ELR (cell line): ENCODE data around the gene ZNF423.

Experiments used
- DNase-seq: peaks from one replicate; pipeline ENCODE4 v3.0.0-alpha.2; 2015; ENCODE audit warnings: low read depth

The ZNF423 gene

DNA sequence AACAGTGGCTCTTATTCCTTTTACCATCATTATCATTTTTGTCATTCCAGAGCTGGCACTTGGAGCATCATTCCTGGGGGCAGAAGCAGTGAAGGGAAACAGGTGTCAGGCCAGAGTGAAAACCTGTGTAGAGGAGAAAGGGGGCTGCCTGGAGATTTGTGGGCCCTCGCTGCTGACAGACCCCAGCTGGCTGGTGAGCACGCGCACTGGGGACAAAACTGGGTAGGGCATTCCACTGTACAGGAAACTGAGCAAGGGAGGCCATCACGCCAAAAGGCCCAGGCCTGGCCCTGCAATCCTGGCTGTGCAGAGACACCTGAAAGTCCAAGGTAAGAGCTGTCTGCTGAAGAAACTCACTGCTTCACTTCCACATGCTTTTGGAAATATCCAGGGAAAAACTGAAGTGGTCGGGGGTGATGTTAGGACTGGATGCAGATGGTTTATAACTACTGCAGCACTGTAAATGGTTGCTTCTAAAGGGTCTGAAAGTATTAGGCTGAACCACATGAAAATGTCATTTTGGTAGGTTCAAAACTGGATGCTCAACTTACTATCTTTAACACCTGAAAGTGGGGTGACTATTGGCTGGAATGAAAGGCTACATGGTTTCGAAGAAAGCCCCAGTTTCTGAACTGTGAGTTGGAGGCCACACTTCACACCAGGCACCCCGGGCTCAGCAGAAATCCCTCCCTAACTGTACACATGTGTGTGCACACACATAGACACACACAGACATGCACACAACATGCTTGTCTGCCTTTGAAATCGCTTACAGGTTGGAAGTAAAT lies 257.3 kb downstream of the ZNF423 start:
- no peak for DNase-seq

DNA sequence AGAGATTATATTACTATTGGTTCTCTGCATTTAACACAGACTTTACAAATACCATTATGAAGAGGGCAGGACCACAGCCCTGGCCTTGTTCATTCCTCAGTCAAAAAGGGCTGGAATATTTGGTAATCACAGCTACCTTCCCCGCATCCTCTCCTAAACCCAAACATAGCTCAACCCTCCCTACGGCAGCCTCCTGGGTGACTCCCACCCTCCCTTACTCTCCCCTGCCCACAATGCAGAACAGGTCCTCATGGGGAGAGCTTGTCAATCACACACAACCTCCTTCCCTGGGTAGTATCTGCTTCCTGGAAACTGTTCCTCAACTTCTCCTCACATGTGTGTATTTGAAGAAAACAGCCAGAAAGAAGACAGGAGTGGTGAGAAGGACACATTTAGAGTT lies 258.1 kb downstream of the ZNF423 start:
- DNase-seq: no peak

DNA sequence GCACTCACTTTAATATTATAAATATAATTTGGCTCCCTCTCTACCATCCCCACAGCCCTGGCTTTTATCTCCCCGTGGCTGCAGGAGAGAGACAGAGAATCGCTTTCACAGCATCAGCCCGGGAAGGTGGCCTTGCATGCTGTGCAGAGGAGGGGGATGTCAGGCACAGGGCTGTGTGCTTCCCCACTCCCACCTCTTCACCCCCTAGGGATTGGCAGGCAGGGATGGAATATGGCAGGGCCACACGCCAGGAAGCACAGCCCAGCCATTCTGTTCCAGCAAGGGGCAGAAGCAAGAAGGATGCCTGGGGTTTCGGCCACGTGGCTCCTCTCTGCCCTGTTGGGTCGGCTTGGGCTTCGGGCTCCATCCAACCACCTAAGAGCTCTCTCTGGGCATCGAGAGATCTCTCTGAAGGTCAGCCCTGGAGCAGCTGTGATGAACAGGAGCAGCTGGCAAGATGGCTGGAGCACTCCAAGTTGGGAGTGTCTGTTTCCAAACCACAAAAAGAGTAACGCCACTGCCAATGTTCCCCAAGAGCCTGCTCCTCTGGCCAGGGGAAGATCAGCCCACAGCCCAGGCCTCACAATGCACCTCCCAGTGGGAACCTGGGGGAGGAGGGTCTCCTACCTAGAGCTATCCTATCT lies 259.1 kb downstream of the ZNF423 start:
- no peak for DNase-seq

DNA sequence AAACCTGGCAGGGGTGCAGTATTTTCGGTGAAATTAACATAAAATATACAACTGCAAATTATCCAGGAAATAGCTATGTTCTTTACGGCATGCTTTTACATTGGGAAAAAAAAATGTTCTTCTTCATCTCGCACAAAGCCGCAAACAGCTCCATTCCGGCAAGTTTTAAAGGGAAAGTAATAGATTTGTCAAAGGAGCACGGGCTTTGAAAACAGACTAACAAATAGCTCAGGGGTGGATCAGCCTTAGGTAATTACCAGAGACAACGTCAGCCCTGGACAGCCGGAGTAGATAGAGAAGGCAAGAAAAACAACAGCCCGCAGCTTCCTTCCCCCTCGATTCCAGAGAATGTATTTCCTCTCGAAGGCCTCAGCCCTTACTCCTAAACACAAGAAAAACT lies 259.8 kb downstream of the ZNF423 start:
- DNase-seq: no peak

DNA sequence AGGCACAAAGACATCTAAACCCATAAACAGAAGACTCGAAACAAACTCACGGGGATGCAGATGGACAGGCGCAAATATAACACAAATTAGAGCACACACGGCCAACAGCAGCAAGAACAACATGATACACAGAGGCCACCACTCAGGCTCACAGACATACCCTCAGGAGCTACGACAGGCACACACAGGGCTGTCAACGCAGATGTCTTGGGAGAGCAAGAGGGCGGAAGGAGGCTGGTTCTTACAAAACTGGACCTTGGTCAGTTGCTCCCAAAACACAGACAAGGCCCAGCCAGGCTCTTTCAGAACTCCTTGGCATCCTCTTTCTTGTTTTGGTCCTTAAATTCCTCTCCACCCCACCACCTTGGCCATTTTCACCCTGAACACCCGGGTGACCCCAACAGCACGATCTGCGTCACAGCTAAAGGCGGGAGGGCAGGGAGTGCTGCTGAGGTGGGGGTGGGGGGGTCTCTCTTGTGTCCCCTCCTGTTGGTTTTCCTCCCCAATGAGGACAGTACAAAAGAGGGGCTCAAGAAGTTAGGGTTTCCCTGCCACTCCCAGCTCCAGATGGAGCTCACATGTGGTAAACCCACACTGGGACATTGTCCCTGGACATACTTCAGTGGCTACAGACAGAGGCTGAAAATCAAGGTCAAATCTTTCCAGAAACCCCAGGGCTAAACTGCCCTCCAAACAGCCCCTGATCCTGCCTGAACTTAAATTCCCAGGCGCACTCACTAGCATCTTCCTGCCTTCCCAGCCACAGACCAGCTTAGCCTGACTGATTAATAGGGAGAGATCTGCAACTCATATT lies 261.0 kb downstream of the ZNF423 start:
- DNase-seq: no peak

DNA sequence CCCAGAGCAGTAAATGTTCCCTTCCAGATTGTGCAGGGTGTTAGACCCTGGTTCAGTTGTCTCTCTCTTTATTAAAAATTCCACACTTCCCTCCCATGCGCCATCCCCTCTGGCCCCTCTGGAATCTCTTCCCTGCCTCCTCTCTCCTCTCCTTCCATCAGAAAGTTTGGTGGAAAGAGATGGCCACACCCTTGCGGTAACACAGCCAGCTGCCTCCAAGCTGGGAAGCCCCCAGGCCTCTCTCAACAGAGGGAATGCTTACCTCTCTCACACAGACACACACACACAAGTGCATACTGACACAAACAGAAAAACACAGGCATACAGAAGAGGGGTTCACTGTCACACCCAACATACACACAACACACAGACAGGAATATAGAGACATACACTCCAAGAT lies 261.8 kb downstream of the ZNF423 start:
- no peak for DNase-seq

DNA sequence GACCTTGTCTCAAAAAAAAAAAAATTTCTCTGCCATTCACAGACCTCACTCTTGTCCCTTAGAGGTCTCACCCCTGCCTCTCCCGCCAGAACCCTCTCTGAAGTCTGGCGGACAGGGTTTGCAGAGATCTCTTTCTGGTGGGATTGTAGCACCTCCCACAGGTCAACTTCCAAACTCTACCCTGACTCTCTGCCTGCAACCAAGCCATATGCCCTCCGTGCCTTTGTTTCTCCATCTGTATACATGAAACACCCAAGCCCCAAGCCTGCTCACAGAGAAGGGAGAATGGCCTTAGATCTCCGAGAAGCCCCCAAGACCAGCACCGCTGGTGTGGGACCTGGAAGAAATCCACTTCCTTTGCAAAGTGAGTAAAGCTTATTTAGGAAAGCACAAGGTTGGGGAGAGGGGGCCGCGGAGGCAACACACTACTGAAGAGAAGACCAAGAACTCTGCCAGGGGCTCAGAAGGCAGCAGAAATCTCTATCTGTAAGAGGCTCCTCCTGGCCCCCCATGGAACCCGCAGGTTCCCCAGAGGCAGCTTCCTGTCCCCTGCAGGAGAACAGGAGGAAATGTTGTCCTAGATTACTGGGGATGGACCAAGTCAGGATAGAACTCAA lies 262.4 kb downstream of the ZNF423 start:
- no peak for DNase-seq

DNA sequence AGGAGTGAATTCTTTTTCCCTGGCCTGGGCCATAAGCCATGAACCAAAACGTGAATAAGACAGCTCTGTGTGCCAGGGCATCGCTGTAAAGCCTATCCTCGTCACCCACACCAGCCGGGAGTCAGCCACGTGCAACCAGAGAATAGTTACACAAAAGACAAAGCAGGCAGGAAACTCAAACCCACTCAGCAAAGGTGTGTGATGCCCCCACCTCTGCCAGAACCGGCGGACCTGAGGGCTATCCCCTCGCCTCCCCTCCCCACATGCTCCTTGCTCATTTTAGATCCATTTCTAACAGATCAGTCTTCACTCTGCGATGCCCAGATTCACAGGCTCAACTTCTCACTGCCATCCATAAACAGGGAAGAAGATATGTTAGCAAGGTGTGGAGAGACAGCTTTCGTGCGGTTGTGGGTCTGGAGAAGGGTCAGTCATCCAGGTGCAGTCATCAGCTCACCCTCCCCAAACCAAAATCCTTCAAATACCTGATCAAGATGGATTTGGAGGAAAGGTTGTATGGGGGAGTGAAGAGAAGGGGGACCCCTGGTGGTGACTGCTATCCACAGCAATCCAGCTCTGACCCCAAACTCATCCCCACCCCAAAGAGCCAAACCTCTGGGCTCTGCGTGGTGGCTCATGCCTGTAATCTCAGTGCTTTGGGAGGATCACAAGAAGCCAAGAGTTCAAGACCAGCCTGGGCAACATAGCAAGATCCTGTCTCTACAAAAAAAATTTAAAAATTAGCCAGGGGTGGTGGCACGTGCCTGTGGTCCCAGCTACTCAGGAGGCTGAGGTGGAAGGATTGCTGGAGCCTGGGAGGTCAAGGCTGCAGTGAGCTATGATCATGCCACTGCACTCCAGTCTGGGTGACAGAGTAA lies 263.1 kb downstream of the ZNF423 start:
- DNase-seq: peak; percentile 5

DNA sequence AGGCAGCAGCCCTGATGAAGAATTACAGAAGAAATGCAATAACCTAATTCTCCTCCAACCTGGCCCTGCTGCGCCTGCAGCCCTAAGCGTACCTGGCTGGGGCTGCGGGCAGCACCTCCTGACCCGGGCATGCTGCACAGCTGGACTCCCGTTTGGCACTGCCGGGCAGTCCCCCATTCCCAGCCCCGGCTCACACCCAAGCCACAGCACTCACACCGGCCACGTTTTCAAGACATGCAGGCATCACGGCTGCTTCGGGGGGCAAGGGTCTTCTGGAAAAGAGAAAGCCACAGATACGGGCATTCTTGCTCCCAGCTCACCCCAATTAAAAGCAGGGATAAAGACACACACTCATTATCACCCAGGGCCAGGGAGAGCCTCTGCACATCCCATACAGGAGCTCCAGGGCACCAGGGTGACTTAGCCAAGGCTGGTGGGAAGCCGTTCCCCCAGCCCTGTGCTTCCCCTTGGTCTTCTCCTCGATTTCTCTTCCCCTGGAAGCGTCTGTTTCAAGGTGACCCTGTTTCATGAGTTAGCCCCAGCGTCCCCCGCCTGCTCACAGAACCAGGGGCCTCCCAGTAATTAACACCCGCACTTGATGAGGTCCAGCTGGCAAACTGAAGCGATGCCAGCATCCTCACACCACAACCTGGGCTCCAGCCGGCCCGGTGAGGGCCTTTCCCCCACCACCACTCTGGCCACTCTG lies 265.6 kb downstream of the ZNF423 start:
- DNase-seq: no peak

DNA sequence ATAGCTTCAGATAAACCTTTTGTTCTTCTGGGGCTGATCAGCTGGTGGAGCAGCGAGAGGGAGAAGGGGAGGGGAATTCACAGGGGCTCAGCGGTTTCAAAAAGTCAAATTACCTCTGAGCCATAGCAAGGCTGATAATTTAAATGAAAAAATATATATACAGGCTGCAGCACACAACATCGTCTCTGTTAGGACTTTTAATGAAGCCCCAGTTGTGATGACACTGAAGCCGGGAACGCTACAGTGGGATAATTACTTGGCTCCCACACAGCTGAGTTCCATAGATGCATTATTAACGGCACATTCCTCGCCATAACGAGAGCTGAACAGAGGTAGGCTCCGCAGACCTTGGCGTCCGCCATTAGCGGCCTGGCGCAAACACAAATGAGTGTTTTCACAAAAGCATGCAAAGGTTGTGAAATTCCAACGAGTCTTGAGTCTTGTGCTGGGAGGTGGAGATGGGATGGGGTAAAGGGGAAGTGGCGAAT lies 266.3 kb downstream of the ZNF423 start:
- DNase-seq: no peak

DNA sequence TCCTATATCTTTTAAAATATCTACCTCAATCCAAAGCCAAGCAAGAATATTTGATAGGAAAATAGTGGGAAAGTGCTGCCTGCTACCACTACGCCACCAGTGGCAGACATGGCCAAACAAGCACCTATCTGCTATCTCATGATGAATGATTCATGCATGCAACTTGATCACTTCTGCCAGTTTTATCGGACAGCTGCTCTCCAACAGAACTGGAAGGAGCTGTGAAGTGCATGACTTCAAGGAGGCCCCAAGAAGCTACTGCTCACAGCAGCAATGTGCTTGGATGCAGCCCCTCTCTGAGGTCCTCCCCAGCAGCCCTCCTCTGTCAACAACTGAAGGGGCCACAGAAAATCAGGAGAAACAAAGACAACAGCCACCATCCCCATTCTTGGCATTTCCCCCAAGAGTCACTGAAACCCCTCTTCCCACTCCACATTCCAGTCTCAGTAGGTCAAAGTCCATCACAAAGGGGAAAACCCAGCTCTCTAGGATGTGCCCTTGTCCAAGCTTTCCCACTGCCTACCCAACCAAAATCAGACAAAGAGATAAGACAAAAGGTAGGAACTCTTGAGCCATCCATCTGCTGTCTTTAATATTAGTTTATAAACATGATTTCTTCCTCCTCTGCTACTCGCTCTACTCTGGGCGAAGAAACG lies 267.1 kb downstream of the ZNF423 start:
- DNase-seq: no peak

DNA sequence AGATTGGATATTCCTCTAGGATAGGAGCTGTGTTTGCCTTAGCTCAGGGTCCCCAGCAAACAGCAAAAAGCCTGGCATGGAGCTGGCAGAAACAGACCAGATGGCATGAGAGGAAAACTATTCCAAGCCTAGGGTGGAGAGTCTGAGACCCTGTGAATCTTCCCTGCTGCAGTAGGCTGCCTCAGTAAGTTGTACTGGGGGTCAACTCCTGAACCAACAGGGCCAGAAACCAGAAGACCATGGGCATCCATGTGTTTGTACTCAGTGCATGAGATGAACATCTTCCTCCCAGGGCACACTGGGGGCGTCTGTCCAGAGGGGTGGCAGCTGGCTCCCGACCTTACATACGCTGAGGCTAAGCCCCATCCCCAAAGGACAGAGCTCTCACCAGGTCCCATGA lies 267.9 kb downstream of the ZNF423 start:
- DNase-seq: no peak

DNA sequence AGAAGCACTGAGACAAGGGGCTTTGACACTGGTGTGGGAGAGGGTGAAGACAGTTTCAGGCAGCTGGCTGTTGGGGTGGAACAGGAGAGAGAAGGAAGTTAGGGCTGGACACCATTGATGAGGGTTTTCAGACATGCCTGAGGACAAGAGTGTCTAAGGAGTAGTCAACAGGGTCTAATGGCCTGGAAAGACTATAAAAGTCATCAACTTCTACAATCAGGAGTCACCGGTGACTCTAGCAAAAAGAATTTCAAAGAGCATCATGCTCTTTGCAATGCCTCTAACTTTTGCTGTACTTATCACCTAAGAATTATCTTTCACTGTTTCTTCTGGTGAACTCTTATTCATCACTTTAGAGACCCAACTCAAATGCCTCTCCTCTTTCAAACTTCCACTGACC lies 268.4 kb downstream of the ZNF423 start:
- DNase-seq: no peak

DNA sequence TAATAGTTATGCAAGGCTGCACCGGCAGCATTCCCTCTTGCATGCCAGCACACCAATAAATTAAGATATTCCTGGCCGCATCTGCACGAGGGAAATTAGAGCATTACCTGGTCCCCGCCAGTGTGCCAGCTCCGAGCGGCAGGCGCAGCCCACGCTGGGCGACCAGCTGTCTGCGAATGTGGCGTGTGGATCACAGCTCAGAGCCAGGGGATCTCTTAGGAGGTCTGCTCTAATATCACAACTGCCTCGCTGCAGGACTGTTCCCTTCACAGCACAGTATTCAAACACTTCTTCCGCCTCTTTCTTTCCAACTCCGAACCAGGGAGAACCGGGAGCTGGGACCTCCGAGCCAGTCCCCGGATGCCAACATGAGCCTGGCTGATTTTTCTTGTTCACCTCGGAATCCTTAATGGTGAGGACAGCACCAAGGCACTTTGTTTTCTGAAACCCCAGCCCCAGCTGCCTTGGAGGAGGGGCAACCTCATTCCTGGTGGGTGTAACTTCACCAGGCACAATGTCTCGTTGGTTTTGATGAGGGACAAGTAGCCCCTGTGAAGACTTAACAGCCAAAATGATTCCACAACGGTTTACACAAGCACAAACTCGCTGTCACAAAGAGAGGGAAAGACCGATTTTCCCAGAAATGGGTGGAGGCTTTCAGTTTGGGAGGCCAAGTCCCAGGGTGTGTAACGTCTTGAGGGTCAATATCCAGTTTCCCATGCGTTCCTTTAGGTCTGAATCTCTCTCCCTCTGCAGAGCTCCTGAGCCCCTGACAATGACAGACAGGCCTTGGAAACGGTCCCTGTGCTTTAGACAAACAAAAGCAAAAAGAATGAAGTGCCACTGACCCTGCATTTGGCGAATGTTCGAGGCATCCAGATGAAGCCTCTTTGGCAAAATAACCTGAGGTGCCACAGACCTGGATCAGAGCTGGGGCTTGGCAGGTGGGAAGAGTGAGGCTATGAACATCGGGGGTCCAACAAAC lies 269.2 kb downstream of the ZNF423 start:
- no peak for DNase-seq

DNA sequence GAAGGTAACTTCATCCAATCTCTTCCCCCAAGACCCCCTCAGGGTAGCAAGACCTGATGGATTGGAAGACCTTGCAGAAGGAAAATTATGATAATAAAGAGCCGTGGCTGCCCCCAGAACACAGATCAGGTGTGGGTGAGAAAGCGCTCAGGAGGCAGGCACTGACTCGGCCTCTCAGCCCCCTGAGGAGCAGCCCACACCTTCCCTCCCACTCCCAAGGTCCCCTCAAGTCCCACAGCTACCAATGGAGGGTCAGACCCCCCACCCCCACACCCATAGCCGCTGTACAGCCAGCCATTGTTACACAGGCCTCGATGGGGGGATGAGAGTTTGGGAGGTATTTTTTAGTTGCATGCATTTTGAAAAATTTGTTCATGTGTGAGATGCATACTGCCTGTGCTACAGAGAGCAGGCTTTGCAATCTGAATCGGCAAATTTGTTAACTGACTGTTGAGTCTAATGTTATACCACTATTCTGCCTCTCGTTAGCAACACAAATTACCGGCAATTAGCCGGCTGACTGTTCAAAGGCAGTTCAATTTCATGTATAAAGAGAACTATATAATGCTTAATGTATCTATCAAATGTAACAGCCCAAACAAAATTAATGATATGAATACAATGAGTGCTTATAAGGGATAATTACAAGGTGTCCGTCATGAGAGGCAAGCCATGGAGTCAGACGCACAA lies 270.6 kb downstream of the ZNF423 start:
- DNase-seq: no peak

DNA sequence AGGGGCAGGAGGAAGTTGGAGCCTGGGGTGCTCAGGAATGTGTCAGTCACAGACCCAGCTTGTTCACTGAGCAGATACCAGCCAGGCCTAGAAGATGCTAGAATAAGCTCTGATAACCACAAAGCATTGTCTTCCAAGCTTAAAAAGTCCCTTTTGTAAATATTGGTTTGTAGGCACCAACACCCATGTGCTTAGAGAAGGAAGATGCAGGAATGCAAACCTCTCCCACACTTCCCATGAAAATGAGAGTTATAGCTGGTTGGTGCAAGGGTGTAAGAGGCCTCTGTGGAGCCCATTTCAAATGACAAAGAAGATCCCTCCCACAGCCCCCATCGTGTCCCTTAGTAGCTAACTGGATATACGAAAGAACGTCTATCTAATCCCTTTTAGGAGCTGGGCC lies 272.0 kb downstream of the ZNF423 start:
- DNase-seq: no peak

DNA sequence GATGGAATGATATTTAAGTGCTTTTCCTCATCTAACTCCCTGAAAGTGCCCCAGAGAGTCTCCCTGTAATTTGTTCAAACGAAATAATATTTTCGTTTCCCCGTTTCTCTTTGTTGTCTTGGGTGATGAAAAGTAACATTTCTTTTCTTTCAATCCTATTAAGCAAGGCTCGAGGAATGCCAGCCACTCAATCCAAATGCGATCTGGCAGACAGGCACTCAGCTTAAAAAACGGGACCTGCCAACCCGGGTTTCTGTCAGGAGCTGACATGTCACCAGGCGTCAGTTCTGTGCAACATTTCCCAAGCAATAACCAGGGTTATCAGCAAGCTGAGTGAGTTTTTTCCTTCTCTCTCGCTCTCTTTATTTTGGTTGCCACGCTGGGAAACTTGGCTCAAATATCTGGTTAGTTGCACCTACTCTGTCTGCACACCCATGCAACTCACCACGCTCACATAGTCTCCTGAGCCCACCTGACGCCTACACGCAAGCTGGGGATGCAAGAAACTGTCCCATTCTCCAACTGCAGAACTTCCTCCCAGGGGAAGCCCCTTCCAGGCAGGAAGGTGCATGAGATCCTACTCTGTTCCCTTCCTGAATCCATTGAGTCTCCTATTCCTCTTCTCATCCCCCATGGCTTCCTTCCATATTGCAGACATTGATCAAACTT lies 274.1 kb downstream of the ZNF423 start:
- DNase-seq: no peak
